ENCODE measurements around the gene TLCD5.

DNA sequence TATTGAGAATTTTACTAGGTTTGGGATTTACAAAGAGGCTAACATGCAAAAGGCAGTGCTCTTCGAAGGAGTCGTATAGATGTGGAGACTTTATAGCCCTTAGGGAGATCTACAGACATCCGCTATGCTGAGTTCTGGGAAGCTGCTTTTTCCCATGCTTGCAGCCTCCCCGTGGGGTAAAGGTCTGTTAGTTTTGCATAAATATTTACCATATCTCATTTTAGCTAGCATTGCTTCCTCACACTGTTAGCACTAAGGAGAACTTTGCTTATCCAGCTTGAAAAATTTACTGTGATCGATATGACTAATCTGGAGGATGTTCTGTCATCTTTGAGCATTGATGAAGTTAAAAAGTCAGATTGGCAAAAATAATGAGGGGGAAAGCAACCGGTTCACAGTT is 29.7 kb downstream of the TLCD5 start:
- no peak for TF ChIP-seq ZNF274 (IDR thresholded peaks at IDR 0.05; ENCODE audit: low read depth, low read length)
- no peak for TF ChIP-seq SUZ12 (IDR thresholded peaks at IDR 0.05; ENCODE audit: extremely low read depth, insufficient read depth, insufficient read length)
- TF ChIP-seq YY1 (IDR thresholded peaks at IDR 0.05; ENCODE audit: insufficient read depth, insufficient read length) = no peak

Measured in NT2/D1 (cell line).